Cardiac fibroblast (primary cell): ENCODE results near the gene TPTE2.

ENCODE experiments used
- DNase-seq, 2 donors: peaks; one replicate each; pipeline versions ENCODE4 v3.0.0 to v3.0.0-alpha.2; 2010; ENCODE audit warnings: low read depth in 2 of 2
- H3K4me3 ChIP-seq, 2 donors: replicated peaks in 1 of 2; 1 replicate in 1 of 2; 2 replicates in 1 of 2; pipeline ENCODE4 v1.5.1; 2011; ENCODE audit warnings: low read depth in 2 of 2, low read length in 2 of 2, mild to moderate bottlenecking in 2 of 2, moderate library complexity in 1 of 2
- TF ChIP-seq, protein P1 (sequence below): IDR thresholded peaks from one replicate; pipeline ENCODE4 v1.5.1; 2011; ENCODE audit warnings: low read depth, mild to moderate bottlenecking, low read length, inconsistent platforms

The TPTE2 gene

DNA sequence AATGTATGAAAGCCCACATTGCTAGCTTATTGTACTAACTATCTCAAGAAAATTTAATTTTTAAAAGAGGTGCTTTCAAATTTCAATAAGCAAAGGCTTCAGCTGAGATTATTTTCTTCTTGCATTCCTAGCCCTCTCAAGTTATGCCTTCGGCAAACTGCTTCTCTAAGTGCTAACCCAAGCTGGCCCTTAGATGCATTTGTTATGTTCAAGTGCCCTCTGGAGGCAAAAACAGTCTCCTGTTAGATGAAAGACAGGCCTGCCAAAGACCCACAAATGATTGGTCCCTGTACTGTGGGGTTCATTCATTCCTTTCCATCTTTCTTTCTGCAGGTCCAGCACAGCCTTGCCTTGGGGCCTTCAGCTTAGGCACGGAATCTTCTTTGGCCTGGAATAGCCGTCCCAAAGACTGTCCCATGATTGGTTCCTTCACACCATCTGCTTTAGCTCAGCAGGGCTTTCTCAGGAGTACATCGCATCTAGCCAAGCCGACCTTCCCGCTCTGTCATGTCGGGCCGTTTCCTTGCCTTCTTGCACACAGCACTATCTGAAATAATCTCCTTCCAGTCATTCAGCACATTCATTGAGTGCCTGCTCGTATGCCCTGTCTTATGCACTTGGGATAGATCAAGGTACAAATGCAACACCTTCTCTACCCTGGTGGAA is 26.4 kb upstream of the TPTE2 start:
- peak; percentile 56 to 63 for DNase-seq
- TF ChIP-seq, protein P1, sequence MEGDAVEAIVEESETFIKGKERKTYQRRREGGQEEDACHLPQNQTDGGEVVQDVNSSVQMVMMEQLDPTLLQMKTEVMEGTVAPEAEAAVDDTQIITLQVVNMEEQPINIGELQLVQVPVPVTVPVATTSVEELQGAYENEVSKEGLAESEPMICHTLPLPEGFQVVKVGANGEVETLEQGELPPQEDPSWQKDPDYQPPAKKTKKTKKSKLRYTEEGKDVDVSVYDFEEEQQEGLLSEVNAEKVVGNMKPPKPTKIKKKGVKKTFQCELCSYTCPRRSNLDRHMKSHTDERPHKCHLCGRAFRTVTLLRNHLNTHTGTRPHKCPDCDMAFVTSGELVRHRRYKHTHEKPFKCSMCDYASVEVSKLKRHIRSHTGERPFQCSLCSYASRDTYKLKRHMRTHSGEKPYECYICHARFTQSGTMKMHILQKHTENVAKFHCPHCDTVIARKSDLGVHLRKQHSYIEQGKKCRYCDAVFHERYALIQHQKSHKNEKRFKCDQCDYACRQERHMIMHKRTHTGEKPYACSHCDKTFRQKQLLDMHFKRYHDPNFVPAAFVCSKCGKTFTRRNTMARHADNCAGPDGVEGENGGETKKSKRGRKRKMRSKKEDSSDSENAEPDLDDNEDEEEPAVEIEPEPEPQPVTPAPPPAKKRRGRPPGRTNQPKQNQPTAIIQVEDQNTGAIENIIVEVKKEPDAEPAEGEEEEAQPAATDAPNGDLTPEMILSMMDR = peak; percentile 22
- H3K4me3 ChIP-seq = no peak overlapping the region

DNA sequence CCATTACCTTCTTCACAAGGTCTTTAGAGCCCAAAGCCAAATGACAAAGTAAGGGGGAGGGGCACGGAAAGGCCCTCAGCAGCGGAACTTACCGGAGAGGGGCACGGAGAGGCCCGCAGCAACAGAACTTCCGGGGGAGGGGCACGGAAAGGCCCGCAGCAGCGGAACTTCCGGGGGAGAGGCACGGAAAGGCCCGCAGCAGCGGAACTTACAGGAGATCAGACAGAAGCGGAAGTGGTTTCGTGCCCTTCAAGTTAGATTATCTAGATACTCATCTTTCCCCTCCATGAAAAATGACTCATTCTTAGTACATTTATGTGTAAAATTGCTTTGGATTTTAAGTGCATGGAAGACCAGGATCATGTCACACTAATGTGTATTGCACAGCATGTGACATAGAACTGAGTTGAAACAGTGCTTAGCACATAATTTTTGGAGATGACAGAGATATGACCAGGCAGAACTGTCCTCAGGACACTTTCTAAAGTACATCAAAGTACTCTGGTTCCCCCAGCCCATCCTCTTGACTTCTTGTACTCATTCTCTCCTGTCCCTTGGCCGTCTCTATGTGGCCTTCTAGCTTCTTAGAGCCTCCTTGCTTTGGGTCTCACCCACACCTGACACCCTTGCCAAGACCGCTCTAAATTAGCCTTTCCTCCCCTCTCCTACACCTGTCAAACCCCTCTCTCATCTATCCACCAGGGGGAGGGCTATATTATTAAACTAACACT is 25.7 kb upstream of the TPTE2 start:
- TF ChIP-seq, protein P1 = peak; percentile 21
- DNase-seq = peak in 1 of 2 donors; percentile 7
- H3K4me3 ChIP-seq = no peak overlapping the region

DNA sequence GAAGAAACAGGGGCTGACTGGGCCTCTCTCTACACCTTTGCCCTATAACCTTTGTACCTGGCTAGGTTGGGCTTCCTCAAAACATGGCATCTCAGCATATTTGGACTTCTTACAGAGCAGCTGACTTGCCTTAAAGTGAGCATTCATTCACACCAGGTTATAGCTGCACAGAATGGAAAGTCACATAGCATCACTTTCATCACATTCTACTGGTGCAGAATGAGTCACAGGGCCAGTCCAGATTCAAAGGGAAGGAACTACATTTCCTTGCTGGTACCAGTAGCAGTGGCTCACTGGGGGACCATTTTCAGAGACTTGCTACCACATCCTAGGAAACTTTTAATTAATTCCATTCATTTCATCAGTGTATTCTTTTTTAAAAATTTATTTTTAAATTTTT is 20.3 kb upstream of the TPTE2 start:
- DNase-seq = no peak
- TF ChIP-seq, protein P1 = no peak
- H3K4me3 ChIP-seq = no peak overlapping the region

DNA sequence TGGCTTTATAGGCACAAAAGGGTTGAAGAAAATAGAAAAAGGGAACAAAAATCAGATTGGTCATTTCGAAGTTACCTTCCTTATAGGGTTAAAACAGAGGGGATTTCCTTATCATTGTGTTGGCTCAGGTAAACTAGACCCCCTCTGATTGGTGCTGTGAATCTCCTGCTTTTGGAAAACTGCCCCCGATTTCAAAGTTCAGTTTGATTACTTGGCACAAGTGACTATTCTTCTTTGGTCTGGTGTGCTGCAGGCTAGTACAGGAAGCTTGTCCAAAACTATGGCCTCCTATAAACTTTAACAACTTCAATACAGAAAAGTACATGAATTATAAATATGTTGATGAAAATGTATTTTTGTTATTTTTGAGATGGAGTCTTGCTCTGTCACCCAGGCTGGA is 13.9 kb upstream of the TPTE2 start:
- H3K4me3 ChIP-seq = no peak overlapping the region
- DNase-seq = no peak
- TF ChIP-seq, protein P1 = no peak

DNA sequence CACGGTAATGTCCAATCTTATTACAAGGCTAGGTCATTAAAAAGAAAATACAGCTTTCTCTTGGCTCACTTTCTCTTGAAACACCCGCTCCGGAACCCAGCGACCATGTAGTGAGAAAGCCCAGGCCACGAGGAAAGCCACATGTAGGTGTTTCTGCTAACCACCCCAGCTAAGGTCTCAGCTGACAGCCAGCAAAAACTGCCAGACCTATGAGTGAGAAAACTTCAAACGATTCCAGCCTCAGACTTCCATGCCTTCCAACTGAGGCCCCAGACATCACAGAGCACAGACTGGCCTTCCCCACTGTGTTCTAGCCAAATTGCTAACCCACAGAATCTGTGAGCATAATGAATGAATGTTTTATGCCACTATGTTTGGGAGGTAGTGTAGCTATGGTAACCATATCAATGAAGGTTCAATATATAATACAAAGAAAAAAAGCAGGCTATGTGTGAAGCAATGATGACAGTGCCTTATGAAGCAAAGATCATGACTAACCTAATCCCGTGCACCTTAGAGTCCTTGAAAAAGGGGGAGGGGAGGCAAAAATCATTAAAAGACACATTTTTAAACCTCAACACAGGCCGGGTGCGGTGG is 11.9 kb upstream of the TPTE2 start:
- DNase-seq = no peak
- TF ChIP-seq, protein P1 = no peak
- no peak overlapping the region for H3K4me3 ChIP-seq

GRCh38 chr13:19572280-19572679 is 10.9 kb upstream of the TPTE2 start:
- TF ChIP-seq, protein P1 = no peak
- DNase-seq = no peak
- no peak overlapping the region for H3K4me3 ChIP-seq
